ENCODE results near the gene DUSP10.

DUSP10 gene

GRCh38 chr1:221776495-221777301, 34.8 kb upstream of the DUSP10 start:
- TF ChIP-seq ZNF274 (IDR thresholded peaks at IDR 0.05; ENCODE audit: low read depth, low read length), result no peak
- H3K4me3 ChIP-seq (ENCODE audit: low read length), result peak overlapping the region; percentile 24; the same call in 1 of the 2 replicates

GRCh38 chr1:221775206-221775605, 33.3 kb upstream of the DUSP10 start:
- no peak for TF ChIP-seq ZNF274 (IDR thresholded peaks at IDR 0.05; ENCODE audit: low read depth, low read length)
- peak overlapping the region; percentile 39; the same call in 1 of the 2 replicates for H3K4me3 ChIP-seq (ENCODE audit: low read length)

GRCh38 chr1:221774054-221774842, 32.4 kb upstream of the DUSP10 start:
- H3K4me3 ChIP-seq (ENCODE audit: low read length), result no peak overlapping the region
- no peak for TF ChIP-seq ZNF274 (IDR thresholded peaks at IDR 0.05; ENCODE audit: low read depth, low read length)

- no peak for TF ChIP-seq ZNF274 (IDR thresholded peaks at IDR 0.05; ENCODE audit: low read depth, low read length)
- H3K4me3 ChIP-seq (ENCODE audit: low read length), result no peak overlapping the region
Observed at GRCh38 chr1:221773383-221773782, 31.5 kb upstream of the DUSP10 start.

GRCh38 chr1:221772117-221772516, 30.2 kb upstream of the DUSP10 start:
- TF ChIP-seq ZNF274 (IDR thresholded peaks at IDR 0.05; ENCODE audit: low read depth, low read length), result no peak

GRCh38 chr1:221768444-221769066, 26.7 kb upstream of the DUSP10 start:
- H3K4me3 ChIP-seq (ENCODE audit: low read length), result no peak overlapping the region
- TF ChIP-seq ZNF274 (IDR thresholded peaks at IDR 0.05; ENCODE audit: low read depth, low read length), result no peak

More at GRCh38 chr1:221772117-221772516, 30.2 kb upstream of the DUSP10 start:
- H3K4me3 ChIP-seq (ENCODE audit: low read length), result no peak overlapping the region

GRCh38 chr1:221766210-221766609, 24.3 kb upstream of the DUSP10 start:
- no peak overlapping the region for H3K4me3 ChIP-seq (ENCODE audit: low read length)
- TF ChIP-seq ZNF274 (IDR thresholded peaks at IDR 0.05; ENCODE audit: low read depth, low read length), result no peak

- no peak overlapping the region for H3K4me3 ChIP-seq (ENCODE audit: low read length)
- TF ChIP-seq ZNF274 (IDR thresholded peaks at IDR 0.05; ENCODE audit: low read depth, low read length), result no peak
Observed at GRCh38 chr1:221765527-221765926, 23.6 kb upstream of the DUSP10 start.

- H3K4me3 ChIP-seq (ENCODE audit: low read length), result peak overlapping the region; percentile 22; the same call in 1 of the 2 replicates
- TF ChIP-seq ZNF274 (IDR thresholded peaks at IDR 0.05; ENCODE audit: low read depth, low read length), result no peak
Observed at GRCh38 chr1:221762121-221762520, 20.2 kb upstream of the DUSP10 start.

- TF ChIP-seq ZNF274 (IDR thresholded peaks at IDR 0.05; ENCODE audit: low read depth, low read length), result no peak
- no peak overlapping the region; the same call in 1 of the 2 replicates for H3K4me3 ChIP-seq (ENCODE audit: low read length)
Observed at GRCh38 chr1:221761354-221762002, 19.6 kb upstream of the DUSP10 start.

GRCh38 chr1:221760911-221761310, 19.0 kb upstream of the DUSP10 start:
- H3K4me3 ChIP-seq (ENCODE audit: low read length), result no peak overlapping the region
- no peak for TF ChIP-seq ZNF274 (IDR thresholded peaks at IDR 0.05; ENCODE audit: low read depth, low read length)

- TF ChIP-seq ZNF274 (IDR thresholded peaks at IDR 0.05; ENCODE audit: low read depth, low read length), result no peak
Observed at GRCh38 chr1:221759436-221759835, 17.5 kb upstream of the DUSP10 start.

GRCh38 chr1:221758455-221758854, 16.6 kb upstream of the DUSP10 start:
- H3K4me3 ChIP-seq (ENCODE audit: low read length), result no peak overlapping the region
- TF ChIP-seq ZNF274 (IDR thresholded peaks at IDR 0.05; ENCODE audit: low read depth, low read length), result no peak

More at GRCh38 chr1:221759436-221759835, 17.5 kb upstream of the DUSP10 start:
- no peak overlapping the region for H3K4me3 ChIP-seq (ENCODE audit: low read length)

All from GM08714 (cell line).